Parathyroid adenoma (tissue), 2 donors: ENCODE results near the gene CA11.

Source experiments
- H2AFZ ChIP-seq: fragments of 300-600 bp; sonication (generic); one replicate; pipeline ENCODE4 v1.7.0; 2017; ENCODE audit warnings: antibody characterized with exemption, mild to moderate bottlenecking
- H3K27ac ChIP-seq: fragments of 300-600 bp; sonication (generic); one replicate; pipeline ENCODE4 v1.7.0; 2017
- H3K27me3 ChIP-seq: fragments of 300-600 bp; sonication (generic); one replicate; pipeline ENCODE4 v1.7.0; 2017; ENCODE audit warnings: low read length; ENCODE audit not compliant: control insufficient read depth, insufficient read depth
- H3K36me3 ChIP-seq: fragments of 300-600 bp; sonication (generic); one replicate; pipeline ENCODE4 v1.7.0; 2017; ENCODE audit warnings: low read length; ENCODE audit not compliant: control insufficient read depth, insufficient read depth
- H3K4me1 ChIP-seq: fragments of 300-600 bp; sonication (generic); one replicate; pipeline ENCODE4 v1.7.0; 2017; ENCODE audit warnings: control low read depth
- H3K4me2 ChIP-seq: fragments of 300-600 bp; sonication (generic); one replicate; pipeline ENCODE4 v1.7.0; 2017; ENCODE audit warnings: low read length
- H3K4me3 ChIP-seq: fragments of 300-600 bp; sonication (generic); one replicate; pipeline ENCODE4 v1.7.0; 2017; ENCODE audit warnings: low read depth, low read length
- H3K79me2 ChIP-seq: fragments of 300-600 bp; sonication (generic); one replicate; pipeline ENCODE4 v1.7.0; 2017; ENCODE audit warnings: control low read depth
- H3K9ac ChIP-seq: fragments of 300-600 bp; sonication (generic); one replicate; pipeline ENCODE4 v1.7.0; 2017; ENCODE audit warnings: mild to moderate bottlenecking
- H3K9me3 ChIP-seq: fragments of 300-600 bp; sonication (generic); one replicate; pipeline ENCODE4 v1.7.0; 2017; ENCODE audit warnings: low read length; ENCODE audit not compliant: control insufficient read depth
- TF ChIP-seq, protein P1 (sequence below): fragments of 300-600 bp; sonication (generic); IDR thresholded peaks from one replicate; pipeline ENCODE4 v1.7.0; 2017; ENCODE audit warnings: antibody characterized with exemption, mild to moderate bottlenecking
- donor health status: primary hyperparathyroidism.

CA11 gene

GRCh38 chr19:48636859-48637448 is 9.0 kb downstream of the CA11 start, which contains the start of gene DBP:
Gene DBP, minus strand, starts transcription at chr19:48637379. Its CDS starts 385 bp downstream, at chr19:48636994.
- Histone ChIP-seq H3K9ac (peak within 1 kb of the TSS; percentile 99), H3K4me1 (peaks cover 33% of the 10 kb centered on the region), H3K9me3 (no peaks in the 10 kb centered on the region)

DNA sequence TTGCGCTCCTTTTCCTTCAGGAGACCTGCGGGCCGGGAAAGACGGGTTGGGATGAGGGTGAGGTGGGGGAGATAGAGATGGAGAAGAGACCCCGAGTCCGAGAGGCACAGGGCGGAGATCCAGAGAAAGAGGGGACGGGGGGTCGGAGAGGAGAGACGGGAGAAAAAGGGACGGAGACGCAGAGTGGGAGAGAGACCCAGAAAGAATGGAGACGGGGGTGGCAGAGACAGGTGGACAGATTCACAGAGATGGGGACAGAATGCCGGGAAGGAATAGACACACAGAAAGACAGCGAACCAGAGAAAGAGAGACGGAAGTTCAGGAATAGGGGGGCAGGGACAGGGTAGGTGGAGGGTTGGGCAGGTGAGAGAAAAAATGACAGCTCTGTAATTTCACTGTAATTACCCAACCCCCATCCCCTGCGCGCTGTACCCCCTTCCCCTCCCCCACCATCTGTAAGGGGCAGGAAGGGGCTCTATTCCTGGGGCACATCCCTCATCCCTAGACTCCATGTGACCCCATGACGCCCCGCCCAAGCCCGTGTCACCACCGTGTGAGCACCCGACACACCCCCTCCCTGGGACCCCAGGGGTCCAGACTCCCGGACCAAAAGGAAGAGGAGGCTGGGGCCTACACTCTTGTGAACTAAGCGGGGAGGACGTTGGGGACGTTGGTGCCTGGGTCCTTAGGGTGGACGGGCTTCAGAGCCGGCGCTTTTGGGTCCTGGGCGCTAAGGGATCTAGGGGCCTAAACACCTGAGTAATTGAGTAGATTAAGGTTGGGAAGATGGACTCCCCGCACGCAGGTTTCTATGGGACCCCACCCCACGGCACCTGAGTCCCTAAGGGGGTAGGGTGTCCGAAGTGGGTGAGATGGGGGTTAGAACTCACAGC is 9.8 kb downstream of the CA11 start:
- H3K27me3 ChIP-seq, result no peaks in the 10 kb centered on the region
- peak overlapping the region; percentile 36 for H2AFZ ChIP-seq
- TF ChIP-seq, protein P1, sequence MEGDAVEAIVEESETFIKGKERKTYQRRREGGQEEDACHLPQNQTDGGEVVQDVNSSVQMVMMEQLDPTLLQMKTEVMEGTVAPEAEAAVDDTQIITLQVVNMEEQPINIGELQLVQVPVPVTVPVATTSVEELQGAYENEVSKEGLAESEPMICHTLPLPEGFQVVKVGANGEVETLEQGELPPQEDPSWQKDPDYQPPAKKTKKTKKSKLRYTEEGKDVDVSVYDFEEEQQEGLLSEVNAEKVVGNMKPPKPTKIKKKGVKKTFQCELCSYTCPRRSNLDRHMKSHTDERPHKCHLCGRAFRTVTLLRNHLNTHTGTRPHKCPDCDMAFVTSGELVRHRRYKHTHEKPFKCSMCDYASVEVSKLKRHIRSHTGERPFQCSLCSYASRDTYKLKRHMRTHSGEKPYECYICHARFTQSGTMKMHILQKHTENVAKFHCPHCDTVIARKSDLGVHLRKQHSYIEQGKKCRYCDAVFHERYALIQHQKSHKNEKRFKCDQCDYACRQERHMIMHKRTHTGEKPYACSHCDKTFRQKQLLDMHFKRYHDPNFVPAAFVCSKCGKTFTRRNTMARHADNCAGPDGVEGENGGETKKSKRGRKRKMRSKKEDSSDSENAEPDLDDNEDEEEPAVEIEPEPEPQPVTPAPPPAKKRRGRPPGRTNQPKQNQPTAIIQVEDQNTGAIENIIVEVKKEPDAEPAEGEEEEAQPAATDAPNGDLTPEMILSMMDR, result no peak
- H3K27ac ChIP-seq, result peak overlapping the region; percentile 99
- H3K9ac ChIP-seq, result peak overlapping the region; percentile 99
- no peaks in the 10 kb centered on the region for H3K79me2 ChIP-seq
- peak overlapping the region; percentile 81 for H3K4me3 ChIP-seq
- peaks cover 39% of the 10 kb centered on the region for H3K4me1 ChIP-seq
- peak overlapping the region; percentile 72 for H3K4me2 ChIP-seq
- no peaks in the 10 kb centered on the region for H3K9me3 ChIP-seq
- no peaks in the 10 kb centered on the region for H3K36me3 ChIP-seq

More at GRCh38 chr19:48636859-48637448, 9.0 kb downstream of the CA11 start, which contains the start of gene DBP:
- TF ChIP-seq, protein P1, result peak; percentile 24
- Histone ChIP-seq H3K79me2 (no peaks in the 10 kb centered on the region), H3K36me3 (no peaks in the 10 kb centered on the region), H3K27ac (peak within 1 kb of the TSS; percentile 99), H3K4me2 (peak within 1 kb of the TSS; percentile 72), H3K27me3 (no peaks in the 10 kb centered on the region), H3K4me3 (peak within 1 kb of the TSS; percentile 81), H2AFZ (peak within 1 kb of the TSS; percentile 76)

- H3K27me3 ChIP-seq, result no peaks in the 10 kb centered on the region
- peak overlapping the region; percentile 72 for H3K4me2 ChIP-seq
- H3K9me3 ChIP-seq, result no peaks in the 10 kb centered on the region
- peaks cover 47% of the 10 kb centered on the region for H3K4me1 ChIP-seq
- H3K36me3 ChIP-seq, result no peaks in the 10 kb centered on the region
- H3K4me3 ChIP-seq, result peak overlapping the region; percentile 81
- TF ChIP-seq, protein P1, result no peak
- peak overlapping the region; percentile 99 for H3K9ac ChIP-seq
- peak overlapping the region; percentile 36 for H2AFZ ChIP-seq
- H3K79me2 ChIP-seq, result no peaks in the 10 kb centered on the region
- peak overlapping the region; percentile 99 for H3K27ac ChIP-seq
These were observed 10.6 kb downstream of the CA11 start for GRCh38 chr19:48635263-48635965.

- TF ChIP-seq, protein P1, result no peak
- Histone ChIP-seq H3K4me1 (peaks cover 50% of the 10 kb centered on the region), H3K27me3 (no peaks in the 10 kb centered on the region), H3K36me3 (no peaks in the 10 kb centered on the region), H2AFZ (peak overlapping the region; percentile 40), H3K27ac (peak overlapping the region; percentile 99), H3K9ac (peak overlapping the region; percentile 13), H3K4me2 (peak overlapping the region; percentile 64), H3K4me3 (peak overlapping the region; percentile 57), H3K79me2 (no peaks in the 10 kb centered on the region), H3K9me3 (no peaks in the 10 kb centered on the region)
These were observed 11.3 kb downstream of the CA11 start for GRCh38 chr19:48634424-48635262.
